Measurements from ENCODE around the gene EGLN2. TPM values are rescaled to one million over a fixed set of nuclear protein-coding genes. Genes with fewer than 3 reads are reported as not detected.

Gene EGLN2
- total RNA-seq (2021), result 126 and 131 TPM in 2 replicates
- long read RNA-seq, transcript EGLN2-201 (6 exons, 2,102 nt), result major isoform, 1,413 of 1,609 reads
- long read RNA-seq, transcript EGLN2-207 (5 exons, 2,821 nt), result minor isoform, 76 of 1,609 reads
- long read RNA-seq, transcript EGLN2-202 (6 exons, 2,150 nt), result minor isoform, 38 of 1,609 reads
- long read RNA-seq, partial matches to known transcripts, result 5 of 1,609 reads
- long read RNA-seq, other reads (novel, unspliced or antisense), result 75 of 1,609 reads

DNA sequence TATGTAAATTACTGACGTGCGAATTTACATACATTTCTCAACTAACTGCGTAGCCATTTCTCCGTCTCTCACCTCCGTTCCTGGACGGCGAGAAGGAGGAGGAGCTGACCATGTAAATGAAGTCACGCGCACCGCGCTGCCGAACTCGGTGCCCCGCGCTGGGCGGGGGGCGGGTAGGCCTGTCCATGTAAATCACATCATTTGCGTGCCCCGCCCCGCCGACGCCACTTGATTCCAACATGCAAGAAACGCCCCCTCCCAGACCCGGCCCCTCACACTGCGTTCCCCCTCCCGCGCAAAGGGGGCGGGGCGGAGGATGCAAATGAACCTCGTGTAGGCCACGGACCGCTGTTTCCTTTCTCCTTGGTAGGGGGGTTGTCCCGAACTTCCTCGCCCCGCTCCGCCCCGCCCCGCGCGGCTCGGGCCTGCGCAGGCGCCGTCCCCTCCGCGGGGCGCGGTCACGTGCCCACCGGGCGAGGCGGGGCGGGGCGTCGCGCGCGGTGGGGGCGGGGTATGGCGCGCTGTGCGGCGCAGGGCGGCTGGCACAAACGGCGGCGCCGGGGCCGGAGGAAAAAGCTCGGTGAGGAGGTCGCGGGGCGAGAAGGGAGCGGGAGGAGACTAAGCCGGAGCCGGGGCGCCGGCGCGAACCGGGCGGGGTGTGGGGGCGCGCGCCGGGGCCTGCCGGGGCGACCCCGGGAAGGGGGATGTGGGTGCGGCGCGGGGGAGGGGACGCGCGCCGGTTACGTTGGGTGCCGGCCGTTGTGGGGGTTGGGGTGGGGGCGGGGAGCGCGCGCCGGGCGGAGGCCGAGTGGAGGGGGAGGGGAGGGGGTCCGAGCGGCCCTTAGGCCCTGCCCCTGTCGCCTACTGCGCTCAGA lies at the start of gene EGLN2:
Gene EGLN2, plus strand, starts transcription at position 509 of the 875 bp plus-strand sequence. CDS start 1,382 bp downstream, outside the sequence.
- peaks cover 11 to 36% (median 32%) of the 10 kb centered on the region in 3 experiments; a peak in 6 of 7 replicates for H3K36me3 Mint-ChIP-seq (ENCODE audit: insufficient read depth in 1 of 3, low read depth in 3 of 3)

More for the DNA sequence above, at the start of gene EGLN2:
- Histone ChIP-seq H2AFZ (ENCODE audit: low read length) (no peak within 1 kb of the TSS), H3K27me3 (ENCODE audit: insufficient read depth, low read length) (no peaks in the 10 kb centered on the region), H2BK20ac (ENCODE audit: low read depth, low read length, poor library complexity, severe bottlenecking) (no peak within 1 kb of the TSS), H3K79me1 (ENCODE audit: insufficient read depth, low read depth, low read length, poor library complexity, severe bottlenecking) (peaks cover 4% of the 10 kb centered on the region), H2BK15ac (ENCODE audit: low read depth, low read length) (no peak within 1 kb of the TSS), H3T11ph (ENCODE audit: low read length) (no peak within 1 kb of the TSS), H2AK5ac (ENCODE audit: insufficient read length, low read length) (no peak within 1 kb of the TSS), H3K14ac (ENCODE audit: insufficient read depth, low read length) (peak within 1 kb of the TSS; percentile 90), H3K56ac (ENCODE audit: insufficient read length, low read depth, low read length) (no peak within 1 kb of the TSS), H4K8ac (replicated peaks; ENCODE audit: insufficient read length, low read depth, low read length) (no peak within 1 kb of the TSS), H3K9me3 (ENCODE audit: control insufficient read depth, low read depth, low read length) (no peaks in the 10 kb centered on the region), H3K23me2 (ENCODE audit: insufficient read length, low read depth, low read length, poor library complexity, severe bottlenecking) (peaks cover 9% of the 10 kb centered on the region), H4K20me1 (ENCODE audit: control insufficient read depth, insufficient read depth, insufficient read length) (peaks cover 2% of the 10 kb centered on the region), H3K4me1 (ENCODE audit: insufficient read depth, low read length) (peaks cover 2% of the 10 kb centered on the region; the same call in 1 of the 2 replicates), H2BK120ac (ENCODE audit: low read depth, low read length, poor library complexity, severe bottlenecking) (peak within 1 kb of the TSS; percentile 44), H2BK5ac (ENCODE audit: insufficient read length, low read length) (no peak within 1 kb of the TSS), H3K4ac (ENCODE audit: low read depth, low read length) (no peak within 1 kb of the TSS; the same call in 1 of the 2 replicates), H3K79me2 (ENCODE audit: insufficient read depth, low read length) (peaks cover 22% of the 10 kb centered on the region; the same call in 1 of the 2 replicates), H2BK12ac (ENCODE audit: insufficient read length, low read depth, low read length) (no peak within 1 kb of the TSS), H4K91ac (ENCODE audit: insufficient read length, low read depth, low read length) (no peak within 1 kb of the TSS), H3K4me2 (ENCODE audit: insufficient read depth, insufficient read length, low read length) (peak within 1 kb of the TSS; percentile 82), H3K23ac (ENCODE audit: insufficient read length, low read depth, low read length) (no peak within 1 kb of the TSS), H4K5ac (ENCODE audit: insufficient read length, low read depth, low read length) (no peak within 1 kb of the TSS), H3K9ac (ENCODE audit: extremely low read depth, insufficient read length, low read length) (peak within 1 kb of the TSS; percentile 87), H3K18ac (ENCODE audit: insufficient read length, low read depth, low read length) (peak within 1 kb of the TSS; percentile 80), H3K27ac (ENCODE audit: insufficient read length, low read depth, low read length) (peak within 1 kb of the TSS; percentile 51)
- Mint-ChIP-seq H3K27ac (peak within 1 kb of the TSS; percentile 98 to 99 (median 98)), H3K4me3 (peak within 1 kb of the TSS; percentile 93 to 96), H3K9me3 (no peaks in the 10 kb centered on the region; a peak in 1 of 5 replicates), H3K4me1 (peaks cover 32 to 43% of the 10 kb centered on the region in 2 experiments), H3K27me3 (ENCODE audit: low read depth) (no peaks in the 10 kb centered on the region; the same call in 1 of the 2 replicates)
- no CpG with 5 or more reads among the region's 110 CpGs for WGBS (ENCODE audit: extremely low coverage, insufficient read length, low lambda C conversion rate)
- TF ChIP-seq, protein P1, sequence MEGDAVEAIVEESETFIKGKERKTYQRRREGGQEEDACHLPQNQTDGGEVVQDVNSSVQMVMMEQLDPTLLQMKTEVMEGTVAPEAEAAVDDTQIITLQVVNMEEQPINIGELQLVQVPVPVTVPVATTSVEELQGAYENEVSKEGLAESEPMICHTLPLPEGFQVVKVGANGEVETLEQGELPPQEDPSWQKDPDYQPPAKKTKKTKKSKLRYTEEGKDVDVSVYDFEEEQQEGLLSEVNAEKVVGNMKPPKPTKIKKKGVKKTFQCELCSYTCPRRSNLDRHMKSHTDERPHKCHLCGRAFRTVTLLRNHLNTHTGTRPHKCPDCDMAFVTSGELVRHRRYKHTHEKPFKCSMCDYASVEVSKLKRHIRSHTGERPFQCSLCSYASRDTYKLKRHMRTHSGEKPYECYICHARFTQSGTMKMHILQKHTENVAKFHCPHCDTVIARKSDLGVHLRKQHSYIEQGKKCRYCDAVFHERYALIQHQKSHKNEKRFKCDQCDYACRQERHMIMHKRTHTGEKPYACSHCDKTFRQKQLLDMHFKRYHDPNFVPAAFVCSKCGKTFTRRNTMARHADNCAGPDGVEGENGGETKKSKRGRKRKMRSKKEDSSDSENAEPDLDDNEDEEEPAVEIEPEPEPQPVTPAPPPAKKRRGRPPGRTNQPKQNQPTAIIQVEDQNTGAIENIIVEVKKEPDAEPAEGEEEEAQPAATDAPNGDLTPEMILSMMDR (conservative IDR thresholded peaks at IDR 0.05), result no peak
- DNase-seq, result peak; percentile 100
